Measurements from ENCODE around the gene PHOSPHO2.
"Not testable (repeated sequence)": the region's sequence is repeated elsewhere in the genome, so short reads cannot be mapped to it uniquely, and the experiment has no call there.

The PHOSPHO2 gene

DNA sequence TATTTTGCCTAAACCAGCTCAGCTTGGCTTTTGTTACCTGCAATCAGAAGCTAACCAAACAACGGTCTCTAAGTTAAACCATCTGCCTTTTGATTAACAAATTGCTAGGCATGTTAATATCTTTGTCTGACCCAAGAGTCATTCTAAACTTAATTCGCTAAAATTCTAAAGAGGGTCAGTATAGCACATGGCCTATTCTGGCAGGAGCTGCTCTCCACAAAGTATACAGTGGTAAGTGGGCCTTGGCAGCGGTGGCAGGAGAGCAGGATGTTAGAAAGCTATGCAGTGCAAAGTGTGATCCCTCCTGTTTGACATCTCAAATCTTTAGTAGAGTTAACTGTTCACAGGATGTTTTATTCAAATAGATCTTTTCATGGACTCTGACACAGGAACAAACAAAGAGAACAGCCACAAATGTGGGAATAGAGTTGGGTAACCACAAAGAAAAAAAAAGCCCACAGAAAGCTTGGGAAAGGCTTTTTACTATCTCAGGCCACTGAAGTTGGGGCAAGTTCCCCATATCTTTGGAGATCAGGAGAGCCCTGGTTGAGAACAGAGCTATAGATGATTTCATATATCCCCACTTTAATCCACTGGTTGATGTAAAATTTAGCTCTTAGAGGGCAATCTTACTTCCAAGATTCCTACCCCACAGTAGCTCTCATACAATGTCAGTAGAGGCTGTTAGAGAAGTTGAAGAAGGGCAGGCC, 10.7 kb upstream of the PHOSPHO2 start:
- no peak for DNase-seq

DNA sequence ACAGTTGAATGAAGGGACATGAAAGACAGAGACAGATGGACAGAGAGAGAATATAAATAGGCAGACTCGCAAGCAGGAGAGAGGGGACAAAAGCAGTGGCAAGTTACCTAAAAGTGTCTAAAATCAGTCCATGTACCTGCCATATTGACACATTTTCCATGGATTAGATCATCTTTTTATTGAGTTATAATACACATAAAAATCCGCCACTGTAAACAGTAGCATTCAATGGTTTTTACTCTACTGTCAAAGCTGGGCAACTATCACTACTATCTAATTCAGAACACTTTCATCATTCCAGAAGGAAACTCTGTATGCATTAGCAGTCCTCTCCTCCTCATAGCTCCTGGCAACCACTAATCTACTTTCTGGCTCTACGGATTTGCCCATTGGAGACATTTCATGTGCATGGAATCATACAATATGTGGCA, 10.1 kb upstream of the PHOSPHO2 start:
- DNase-seq = no peak

DNA sequence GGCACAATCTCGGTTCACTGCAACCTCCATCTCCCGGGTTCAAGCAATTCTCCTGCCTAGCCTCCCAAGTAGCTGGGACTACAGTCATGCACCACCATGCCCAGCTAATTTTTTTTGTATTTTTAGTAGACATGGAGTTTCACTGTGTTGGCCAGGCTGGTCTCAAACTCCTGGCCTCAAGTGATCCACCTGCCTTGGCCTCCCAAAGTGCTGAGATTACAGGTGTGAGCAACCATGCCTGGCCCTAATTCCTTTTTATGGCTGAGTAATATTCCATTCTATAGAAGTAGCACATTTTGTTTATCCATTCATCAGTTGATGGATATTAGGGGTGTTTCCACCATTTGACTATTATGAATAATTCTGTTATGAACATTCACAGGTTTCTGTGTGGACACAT, 9.6 kb upstream of the PHOSPHO2 start:
- DNase-seq = not testable (repeated sequence)

DNA sequence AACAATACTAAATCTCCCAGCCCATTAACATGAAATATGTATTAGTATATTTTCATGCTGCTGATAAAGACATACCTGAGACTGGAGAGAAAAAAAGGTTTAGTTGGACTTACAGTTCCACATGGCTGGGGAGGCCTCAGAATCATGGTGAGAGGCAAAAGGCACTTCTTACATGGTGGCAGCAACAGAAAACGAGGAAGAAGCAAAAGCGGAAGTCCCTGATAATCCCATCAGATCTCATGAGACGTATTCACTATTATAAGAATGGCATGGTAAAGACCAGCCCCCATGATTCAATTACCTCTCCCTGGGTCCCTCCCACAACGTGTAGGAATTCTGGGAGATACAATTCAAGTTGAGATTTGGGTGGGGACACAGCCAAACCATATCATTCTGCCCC, 7.4 kb upstream of the PHOSPHO2 start:
- DNase-seq = not testable (repeated sequence)

DNA sequence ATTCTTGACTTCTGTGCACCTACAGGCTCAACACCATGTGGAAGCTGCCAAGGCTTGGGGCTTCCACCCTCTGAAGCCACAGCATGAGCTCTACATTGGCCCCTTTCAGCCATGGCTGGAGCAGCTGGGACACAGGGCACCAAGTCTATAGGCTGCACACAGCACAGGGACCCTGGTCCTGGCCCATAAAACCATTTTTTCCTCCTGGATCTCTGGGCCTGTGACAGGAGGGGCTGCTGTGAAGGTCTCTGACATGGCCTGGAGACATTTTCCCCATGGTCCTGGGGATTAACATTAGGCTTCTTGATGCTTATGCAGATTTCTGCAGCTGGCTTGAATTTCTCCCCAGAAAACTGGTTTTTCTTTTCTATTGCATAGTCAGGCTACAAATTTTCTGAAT, 6.3 kb upstream of the PHOSPHO2 start:
- DNase-seq = not testable (repeated sequence)

DNA sequence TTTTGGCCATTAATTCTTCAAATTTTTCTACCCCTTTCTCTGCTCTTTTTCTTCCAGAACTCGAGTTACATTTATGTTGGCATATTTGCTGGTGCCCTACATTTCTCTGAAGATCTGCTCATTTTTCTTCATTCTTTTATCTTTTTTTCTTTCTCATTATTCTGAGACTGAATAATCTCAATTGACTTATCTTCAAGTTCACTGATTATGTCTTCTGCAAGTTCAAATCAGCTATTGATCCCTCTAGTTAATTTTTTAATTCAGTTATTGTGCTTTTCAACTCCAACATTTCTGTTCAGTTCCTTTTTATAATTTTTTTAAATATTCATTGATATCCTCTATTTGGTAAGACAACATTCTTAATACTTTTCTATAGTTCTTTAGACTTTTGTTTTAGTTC, 3.3 kb upstream of the PHOSPHO2 start:
- no peak for DNase-seq

DNA sequence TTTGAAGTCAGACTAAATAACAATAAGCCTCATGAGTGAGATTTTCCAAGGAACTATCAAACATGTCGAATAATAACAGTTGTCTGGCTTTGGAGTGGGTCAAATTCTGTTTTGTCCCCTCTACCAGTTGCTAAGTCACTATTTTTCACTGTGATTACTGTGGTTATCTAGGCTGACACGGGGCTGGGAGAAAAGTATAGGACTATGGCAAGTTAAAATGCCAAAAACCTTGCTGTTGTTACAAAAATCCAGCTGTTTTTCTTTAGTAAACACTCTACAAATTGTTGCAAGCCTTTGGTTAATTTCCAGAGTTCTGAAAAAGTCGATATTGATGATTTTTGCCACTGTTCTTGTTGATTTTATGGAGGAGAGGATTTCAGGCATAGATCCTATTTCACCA, 1.6 kb upstream of the PHOSPHO2 start:
- DNase-seq = no peak

DNA sequence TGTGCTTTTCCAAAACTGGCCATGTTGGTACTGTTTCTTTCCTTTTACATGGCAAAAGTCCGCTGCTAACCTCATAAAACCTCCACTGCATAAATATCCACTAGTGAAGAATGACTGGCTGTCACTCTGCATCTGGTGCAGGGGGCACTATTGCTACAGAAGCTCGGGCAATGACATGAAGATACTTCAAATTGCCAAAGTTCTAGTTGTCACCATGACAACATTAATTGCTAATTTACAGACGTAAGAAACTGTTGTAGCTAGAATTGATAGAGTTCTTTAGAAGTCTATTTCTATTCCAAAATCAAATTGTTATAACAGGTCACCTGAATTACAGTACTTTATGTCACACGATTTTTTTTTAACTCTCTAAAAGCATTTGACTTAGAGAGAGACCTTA, 909 bp upstream of the PHOSPHO2 start:
- peak in 4 of 56 donors; percentile 6 to 38 (median 18) for DNase-seq

DNA sequence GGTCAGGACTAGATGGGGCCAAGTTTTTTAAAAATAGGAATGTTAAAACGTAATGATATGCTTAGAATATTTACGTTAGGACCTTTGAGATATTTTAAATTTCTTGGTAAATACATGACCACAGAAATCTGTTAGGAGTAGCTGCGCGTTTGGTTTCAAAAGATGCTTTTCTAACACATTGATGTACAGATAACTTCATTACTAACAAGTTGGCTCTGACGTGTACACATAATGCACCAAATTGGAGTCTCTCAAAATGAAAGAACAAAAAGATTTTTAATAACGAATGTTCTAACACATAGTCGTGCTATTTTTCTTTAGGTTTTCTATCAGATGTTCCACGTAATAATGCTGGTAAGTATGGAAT, 608 bp downstream of the PHOSPHO2 start:
- DNase-seq = no peak

DNA sequence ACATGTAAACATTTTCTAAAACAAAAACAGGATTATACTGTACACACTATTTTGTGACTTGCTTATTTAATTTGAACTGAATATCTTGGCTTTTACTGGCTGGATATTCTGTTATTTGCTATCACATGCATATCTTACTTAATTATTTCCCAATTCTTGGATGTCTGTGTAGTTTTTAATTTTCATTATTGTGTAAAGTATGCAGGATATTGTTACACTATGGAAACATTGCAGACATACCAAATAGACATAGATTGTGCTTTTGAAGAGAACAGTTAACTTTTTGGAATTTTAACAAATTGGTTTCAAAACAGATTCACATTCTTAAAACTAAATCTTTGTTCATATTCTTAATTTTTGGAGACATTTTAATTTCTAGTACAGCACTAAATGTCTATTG, 2.1 kb downstream of the PHOSPHO2 start:
- DNase-seq = no peak

DNA sequence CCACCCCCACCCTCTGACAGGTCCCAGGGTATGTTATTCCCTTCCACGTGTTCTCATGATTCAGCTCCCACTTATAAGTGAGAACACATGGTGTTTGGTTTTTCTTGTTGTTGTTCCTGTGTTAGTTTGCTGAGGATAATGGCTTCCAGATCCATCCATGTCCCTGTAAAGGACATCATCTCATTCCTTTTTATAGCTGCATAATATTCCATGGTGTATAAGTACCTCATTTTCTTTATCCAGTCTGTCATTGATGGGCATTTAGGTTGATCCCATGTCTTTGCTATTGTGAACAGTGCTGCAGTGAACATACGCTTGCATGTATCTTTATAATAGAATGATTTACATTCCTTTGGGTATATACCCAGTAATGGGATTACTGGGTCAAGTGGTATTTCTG, 4.9 kb downstream of the PHOSPHO2 start:
- not testable (repeated sequence) for DNase-seq

DNA sequence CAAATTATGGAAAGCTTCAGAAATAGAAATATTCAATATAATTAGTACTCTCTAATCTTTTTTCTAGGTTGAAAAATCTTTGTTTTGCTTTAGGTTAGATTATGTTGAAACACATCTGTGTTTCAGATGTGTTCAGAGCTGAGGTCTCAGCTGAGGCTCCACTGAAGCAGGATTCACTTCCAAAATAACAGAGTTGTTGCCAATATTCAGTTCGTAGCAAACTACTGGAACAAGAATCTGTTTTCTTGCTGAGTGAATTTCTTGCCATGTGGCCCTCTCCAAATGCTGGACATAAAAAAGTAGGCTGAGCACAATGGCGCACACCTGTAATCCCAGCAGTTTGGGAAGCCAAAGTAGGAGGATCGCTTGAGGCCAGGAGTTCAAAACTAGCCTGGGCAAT, 8.7 kb downstream of the PHOSPHO2 start:
- DNase-seq = no peak

DNA sequence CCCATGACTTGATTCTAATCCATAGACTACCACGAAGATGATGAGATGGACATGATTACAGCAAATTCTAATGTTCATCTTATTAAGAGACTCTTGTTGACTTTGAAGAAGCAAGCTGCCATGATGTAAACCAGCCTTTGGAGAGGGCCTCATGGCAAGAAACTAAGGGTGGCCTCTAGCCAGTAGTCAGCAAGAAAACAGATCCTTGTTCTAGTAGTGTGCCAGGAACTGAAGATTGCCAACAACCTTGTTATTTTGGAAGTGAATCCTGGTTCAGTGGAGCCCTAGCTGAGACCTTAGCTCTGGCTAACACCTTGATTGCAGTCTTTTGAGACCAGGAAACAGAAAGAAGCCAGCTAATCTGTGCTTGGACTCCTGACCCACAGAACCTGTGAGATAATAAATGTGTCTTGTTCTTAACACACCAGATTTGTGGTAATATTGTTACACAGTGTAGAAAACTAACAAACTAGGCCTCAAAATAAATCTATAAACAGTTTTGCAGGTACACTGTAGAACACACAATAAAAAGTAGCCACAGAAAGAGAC, 10.0 kb downstream of the PHOSPHO2 start:
- DNase-seq = no peak

DNA sequence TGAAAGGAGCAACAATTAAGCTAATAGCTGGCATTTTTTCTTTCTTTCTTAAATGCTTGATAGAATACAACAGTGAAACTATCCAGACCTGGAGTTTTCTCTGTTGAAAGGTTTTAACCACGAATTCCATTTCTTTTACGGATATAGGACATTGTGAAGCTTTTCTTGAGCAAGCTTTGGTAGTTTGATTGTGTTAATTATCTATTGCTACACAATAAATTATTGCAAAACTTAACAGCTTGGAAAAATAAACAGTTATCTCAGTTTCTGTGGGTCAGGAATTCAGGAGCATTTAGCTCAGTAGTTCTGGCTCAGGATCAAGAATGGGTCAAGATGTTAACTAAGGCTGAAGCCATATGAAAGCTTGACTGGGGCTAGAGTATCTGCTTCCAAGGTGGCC, 11.7 kb downstream of the PHOSPHO2 start:
- no peak for DNase-seq

DNA sequence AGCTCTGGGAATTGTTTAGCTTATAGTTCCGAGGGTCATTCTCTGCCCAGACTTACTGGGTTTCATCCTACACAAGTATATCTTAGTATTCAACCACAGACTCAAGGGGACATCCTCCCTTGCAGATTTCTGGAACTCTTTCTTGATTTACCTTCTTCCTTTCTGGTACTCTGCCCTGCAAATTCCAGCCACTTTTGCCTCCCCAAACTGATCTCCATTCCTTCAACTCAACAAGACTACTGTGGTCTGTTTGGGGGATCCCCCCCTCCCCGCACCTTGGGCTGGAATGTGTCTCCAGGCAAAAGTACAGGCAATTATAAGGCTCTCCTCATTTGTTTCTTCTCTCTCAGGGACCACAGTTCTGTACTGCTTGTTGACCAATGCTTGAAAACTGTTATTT, 13.4 kb downstream of the PHOSPHO2 start:
- DNase-seq = no peak

DNA sequence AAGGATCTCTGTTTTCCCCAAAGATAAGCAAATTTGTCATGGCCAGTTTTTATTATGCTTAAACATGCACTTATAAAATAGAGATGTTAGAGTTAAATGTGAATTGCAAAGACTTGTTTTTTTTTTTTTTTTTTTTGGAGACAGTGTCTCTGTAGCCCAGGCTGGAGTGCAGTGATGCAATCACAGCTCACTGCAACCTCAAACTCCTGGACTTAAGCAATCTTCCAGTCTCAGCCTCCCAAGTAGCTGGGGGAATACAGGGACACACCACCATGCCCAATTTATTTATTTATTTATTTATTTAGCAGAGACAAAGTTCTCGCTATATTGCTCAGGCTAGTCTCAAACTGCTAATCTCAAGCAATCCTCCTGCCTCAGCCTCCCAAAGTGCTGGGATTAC, 15.1 kb downstream of the PHOSPHO2 start:
- no peak for DNase-seq

DNA sequence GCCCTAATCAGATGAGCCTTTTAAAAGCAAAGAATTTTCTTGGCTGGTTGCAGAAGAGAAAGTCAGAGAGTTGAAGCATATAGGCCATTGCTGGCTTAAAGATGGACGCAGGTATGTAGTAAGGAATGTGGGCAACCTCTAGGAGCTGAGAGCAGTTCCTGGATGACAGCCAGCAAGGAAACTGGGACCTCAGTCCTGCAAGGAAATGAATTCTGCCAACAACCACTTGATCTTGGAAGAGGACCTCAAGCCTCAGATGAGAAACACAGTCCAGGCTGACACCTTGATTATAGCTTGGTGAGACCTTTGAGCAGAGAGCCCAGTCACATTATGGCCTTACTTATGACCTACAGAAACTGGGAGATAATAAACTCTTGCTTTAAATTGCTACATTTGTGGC, 15.7 kb downstream of the PHOSPHO2 start:
- DNase-seq = no peak

DNA sequence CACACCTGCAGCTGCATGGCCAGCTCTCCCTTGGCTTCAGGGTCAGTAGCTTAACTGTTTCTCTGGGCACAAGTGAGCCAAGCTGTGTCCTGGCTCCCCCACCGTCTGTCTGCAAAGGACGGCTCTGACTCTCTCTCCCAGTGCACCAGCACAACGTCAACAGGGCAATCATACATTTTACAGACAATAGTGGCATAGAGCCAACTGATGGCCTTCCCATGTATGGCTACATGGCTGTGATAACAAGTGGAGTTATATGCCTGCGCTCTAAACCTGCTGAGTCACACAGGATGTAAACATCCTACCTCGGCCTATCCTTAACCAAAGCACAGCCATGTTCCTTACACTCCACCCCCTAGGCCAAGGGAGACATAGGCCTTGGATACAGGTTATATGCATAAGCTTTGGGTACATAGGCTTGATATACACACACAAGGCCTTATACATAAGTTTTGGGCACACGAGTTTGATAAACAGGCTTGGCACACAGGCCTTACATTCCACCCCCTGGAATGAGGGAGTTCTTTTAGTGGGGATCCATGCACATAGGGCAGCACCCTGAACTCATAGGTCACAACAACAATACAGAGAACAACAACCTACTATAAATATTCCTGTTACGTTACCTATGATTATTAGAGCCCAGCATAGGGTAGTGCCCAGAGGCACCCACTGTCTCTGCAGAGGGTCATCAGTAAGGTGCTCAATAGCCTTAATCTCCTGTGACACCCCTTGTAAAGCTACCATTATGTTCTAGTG, 17.7 kb downstream of the PHOSPHO2 start:
- DNase-seq = no peak

DNA sequence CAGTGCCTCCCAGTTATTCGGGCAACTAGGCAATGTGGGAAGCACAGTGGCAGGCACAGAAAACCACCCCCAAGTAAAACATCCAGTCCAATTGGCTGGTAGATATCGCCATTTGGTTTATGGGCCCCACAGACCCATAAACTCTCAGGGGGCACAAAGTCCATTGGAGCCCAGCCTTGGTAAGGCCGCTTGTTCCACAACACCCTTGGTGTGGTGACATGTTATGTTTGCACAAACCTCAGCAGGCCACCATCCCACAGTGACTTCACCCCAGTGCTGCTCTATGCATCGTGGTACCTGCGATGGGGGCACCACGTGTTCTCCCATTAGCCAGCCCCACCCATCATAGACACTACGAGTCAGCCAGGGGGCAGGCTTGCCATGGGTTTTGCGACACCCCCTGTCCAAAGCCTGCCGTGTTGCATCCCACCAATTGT, 18.5 kb downstream of the PHOSPHO2 start:
- no peak for DNase-seq

DNA sequence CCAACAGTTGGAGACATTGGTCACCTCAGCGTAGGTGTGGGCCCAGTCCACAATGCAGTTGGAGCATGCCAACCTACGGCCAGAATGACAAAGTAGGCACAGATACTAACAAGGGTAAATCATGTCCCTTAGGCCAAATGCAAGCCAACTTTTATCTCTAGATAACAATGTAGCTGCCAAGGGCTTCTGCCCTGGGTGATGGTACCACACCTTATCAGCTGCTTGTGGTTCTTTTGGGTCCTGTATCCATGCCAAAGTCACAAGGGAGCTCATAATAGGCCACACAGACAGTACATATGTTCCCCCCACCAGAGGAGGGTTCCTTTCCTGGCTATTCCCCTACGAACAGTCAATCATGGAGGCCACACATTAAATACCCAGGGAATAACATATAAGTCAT, 19.1 kb downstream of the PHOSPHO2 start:
- DNase-seq = no peak

DNA sequence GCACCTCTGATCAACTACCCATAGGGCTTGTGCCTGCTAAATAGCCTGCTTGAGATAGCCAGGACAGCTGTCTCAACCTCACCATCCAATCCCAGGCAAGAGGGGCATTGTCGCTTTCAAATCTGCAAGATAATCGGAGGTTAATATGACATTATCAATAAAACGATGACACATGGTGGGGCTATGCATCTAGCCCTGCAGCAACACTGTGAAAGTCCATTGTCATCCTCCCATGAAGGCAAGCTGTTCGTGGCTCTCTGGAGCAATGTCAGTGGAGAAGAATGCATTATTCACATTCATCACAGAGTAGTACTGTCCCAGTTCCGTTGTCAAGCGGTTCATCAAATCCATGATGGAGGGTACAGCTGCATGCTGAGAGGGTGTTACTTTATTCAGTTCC, 20.4 kb downstream of the PHOSPHO2 start:
- DNase-seq = peak in 15 of 56 donors; percentile 6 to 66 (median 40)

DNA sequence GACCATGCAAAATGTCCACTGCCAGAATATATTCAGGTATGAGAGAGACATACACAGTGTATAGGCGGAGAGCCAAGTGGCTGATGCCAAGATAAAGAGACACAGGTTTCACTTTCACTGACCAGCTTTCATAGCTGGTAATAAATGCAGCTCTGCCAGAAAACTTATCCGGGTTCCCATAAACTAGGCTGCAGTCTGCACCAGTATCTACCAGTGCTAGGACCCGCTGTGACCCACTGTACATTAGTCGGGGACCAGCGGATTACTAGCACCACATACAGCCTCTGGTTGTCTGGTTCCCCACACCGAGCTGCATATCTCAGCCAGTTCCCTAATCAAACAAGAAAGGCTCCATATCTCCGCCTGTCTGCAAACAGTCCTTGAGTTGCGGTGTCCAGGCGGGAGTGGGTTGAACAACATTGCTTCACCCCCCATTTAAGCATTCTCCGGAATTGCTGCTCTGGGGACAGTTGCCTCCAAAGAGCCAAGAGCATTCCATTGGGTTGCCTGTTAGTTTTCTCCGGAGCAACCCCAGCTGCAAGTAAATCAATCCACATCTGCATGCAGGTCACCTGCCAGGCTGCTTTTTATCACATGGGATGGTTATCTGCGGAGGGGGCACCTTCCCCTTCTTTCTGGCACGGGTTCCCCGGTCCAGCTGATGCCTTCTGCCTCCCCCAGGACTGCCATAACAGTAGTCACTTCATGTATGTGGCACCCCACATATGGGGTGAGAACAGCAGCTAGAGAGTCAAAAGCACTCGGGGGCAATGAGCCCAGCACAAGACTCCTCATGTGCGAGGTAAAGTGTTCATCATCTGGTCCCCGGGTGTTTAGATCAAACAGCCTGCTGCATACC, 21.3 kb downstream of the PHOSPHO2 start:
- peak in 2 of 56 donors; percentile 29 to 36 for DNase-seq

All from amygdala (tissue), 56 donors.